ENCODE measurements around the gene SMARCB1.

GRCh38 chr22:23825246-23825905 lies 38.6 kb downstream of the SMARCB1 start:
- TF ChIP-seq, protein P1, sequence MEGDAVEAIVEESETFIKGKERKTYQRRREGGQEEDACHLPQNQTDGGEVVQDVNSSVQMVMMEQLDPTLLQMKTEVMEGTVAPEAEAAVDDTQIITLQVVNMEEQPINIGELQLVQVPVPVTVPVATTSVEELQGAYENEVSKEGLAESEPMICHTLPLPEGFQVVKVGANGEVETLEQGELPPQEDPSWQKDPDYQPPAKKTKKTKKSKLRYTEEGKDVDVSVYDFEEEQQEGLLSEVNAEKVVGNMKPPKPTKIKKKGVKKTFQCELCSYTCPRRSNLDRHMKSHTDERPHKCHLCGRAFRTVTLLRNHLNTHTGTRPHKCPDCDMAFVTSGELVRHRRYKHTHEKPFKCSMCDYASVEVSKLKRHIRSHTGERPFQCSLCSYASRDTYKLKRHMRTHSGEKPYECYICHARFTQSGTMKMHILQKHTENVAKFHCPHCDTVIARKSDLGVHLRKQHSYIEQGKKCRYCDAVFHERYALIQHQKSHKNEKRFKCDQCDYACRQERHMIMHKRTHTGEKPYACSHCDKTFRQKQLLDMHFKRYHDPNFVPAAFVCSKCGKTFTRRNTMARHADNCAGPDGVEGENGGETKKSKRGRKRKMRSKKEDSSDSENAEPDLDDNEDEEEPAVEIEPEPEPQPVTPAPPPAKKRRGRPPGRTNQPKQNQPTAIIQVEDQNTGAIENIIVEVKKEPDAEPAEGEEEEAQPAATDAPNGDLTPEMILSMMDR (IDR thresholded peaks at IDR 0.05) = no peak
- TF ChIP-seq FOXJ3 (CRISPR knock-in tag; IDR thresholded peaks at IDR 0.05) (no peak), SMC3 (IDR thresholded peaks at IDR 0.05; ENCODE audit: low read depth, low read length) (no peak), TAF1 (IDR thresholded peaks at IDR 0.05; ENCODE audit: borderline replicate concordance, low read depth, low read length) (no peak)
- TF ChIP-seq, protein P2, sequence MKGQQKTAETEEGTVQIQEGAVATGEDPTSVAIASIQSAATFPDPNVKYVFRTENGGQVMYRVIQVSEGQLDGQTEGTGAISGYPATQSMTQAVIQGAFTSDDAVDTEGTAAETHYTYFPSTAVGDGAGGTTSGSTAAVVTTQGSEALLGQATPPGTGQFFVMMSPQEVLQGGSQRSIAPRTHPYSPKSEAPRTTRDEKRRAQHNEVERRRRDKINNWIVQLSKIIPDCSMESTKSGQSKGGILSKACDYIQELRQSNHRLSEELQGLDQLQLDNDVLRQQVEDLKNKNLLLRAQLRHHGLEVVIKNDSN (IDR thresholded peaks at IDR 0.05; ENCODE audit: borderline replicate concordance, low read depth) = no peak

Data from SK-N-SH (cell line).